ENCODE results near the gene KRCC1. TPM values are rescaled to one million over a fixed set of nuclear protein-coding genes. Genes with fewer than 3 reads are reported as not detected.

KRCC1 gene
- total and polyA plus RNA-seq, 9 of the 15 experiments (the other 6 are each of a cell fraction or from before 2014, with no cell fraction given), result 1.9 to 6.0 (median 2.2) TPM

DNA sequence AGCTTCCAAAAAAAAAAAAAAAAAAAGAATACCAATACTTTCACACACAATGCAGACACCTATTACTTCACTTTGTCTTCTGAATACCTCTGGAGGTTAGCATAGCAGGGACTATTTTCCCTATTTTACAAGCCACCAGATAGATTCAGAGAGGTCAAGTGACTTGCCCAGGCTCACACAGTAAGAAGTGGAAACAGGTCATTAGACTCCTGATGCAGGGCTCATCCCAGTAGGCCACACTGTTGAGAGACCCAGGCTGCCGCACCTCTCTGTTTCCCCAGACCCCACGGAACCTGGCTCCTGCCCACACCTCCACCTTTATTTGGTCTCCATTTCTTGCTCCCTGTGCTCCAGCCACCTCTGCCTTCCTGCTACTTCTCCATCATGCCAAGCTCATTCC, 31.5 kb upstream of the KRCC1 start:
- TF ChIP-seq ZFP36 (IDR thresholded peaks at IDR 0.05; ENCODE audit: low read depth, low read length, partially characterized antibody) (peak; percentile 51), RBM25 (IDR thresholded peaks at IDR 0.05; ENCODE audit: low read depth, low read length, severe bottlenecking) (peak; percentile 76), FUS (optimal IDR thresholded peaks at IDR 0.05; ENCODE audit: low read depth, low read length) (no peak), RFX1 (IDR thresholded peaks at IDR 0.05) (no peak)
- WGBS (ENCODE audit: insufficient coverage, low coverage, missing lambda C conversion rate), result 32% methylated on average over 2 of the region's 2 CpGs
- Histone ChIP-seq H3K27ac (ENCODE audit: extremely low read depth, low read depth, low read length) (no peak overlapping the region), H3K27me3 (ENCODE audit: control insufficient read depth in 2 of 2, insufficient read depth in 2 of 2, low read length in 2 of 2) (peaks cover 10 to 27% of the 10 kb centered on the region in 2 experiments; a peak in 4 of 5 replicates), H2AFZ (ENCODE audit: low read depth, low read length) (no peak overlapping the region), H3K9ac (ENCODE audit: insufficient read depth in 1 of 2, low read depth in 2 of 2, low read length in 2 of 2) (no peak overlapping the region), H3K4me2 (ENCODE audit: insufficient read depth, low read length) (no peak overlapping the region), H3K4me1 (replicated peaks in 1 of 2; ENCODE audit: control insufficient read depth in 2 of 2, insufficient read depth in 2 of 2, low read length in 2 of 2) (peaks cover 3 to 9% of the 10 kb centered on the region in 2 experiments; a peak in 2 of 5 replicates), H3K36me3 (ENCODE audit: control insufficient read depth, insufficient read depth, low read length) (no peaks in the 10 kb centered on the region), H3K4me3 (no peak overlapping the region), H3K9me3 (replicated peaks; ENCODE audit: control insufficient read depth, insufficient read depth, low read depth, low read length) (no peaks in the 10 kb centered on the region), H3K79me2 (ENCODE audit: control insufficient read depth, insufficient read depth, low read length) (no peaks in the 10 kb centered on the region), H4K20me1 (replicated peaks; ENCODE audit: control insufficient read depth, insufficient read depth, low read length) (no peaks in the 10 kb centered on the region), H3K9me1 (ENCODE audit: control insufficient read depth, insufficient read depth, low read length) (no peaks in the 10 kb centered on the region)
- intact Hi-C loops (cut with micrococcal nuclease), result no loop called here
- in situ Hi-C loops (cut with MboI), result no loop called here
- FAIRE-seq, result no peak
- no TSS peak for BruUV-seq (replicated peaks)
- DNase-seq (ENCODE audit: extremely low read depth in 1 of 4, low spot score in 3 of 4), result no peak
- ChIA-PET CTCF (ENCODE audit: low intra/inter-chr PET ratio) (no interaction called here), POLR2A (interaction anchor here (0.9 kb wide), 1 partner anchor 9 kb away, joined by 3 read pairs; no protein-coding TSS in a partner anchor)
- ATAC-seq, result no peak

DNA sequence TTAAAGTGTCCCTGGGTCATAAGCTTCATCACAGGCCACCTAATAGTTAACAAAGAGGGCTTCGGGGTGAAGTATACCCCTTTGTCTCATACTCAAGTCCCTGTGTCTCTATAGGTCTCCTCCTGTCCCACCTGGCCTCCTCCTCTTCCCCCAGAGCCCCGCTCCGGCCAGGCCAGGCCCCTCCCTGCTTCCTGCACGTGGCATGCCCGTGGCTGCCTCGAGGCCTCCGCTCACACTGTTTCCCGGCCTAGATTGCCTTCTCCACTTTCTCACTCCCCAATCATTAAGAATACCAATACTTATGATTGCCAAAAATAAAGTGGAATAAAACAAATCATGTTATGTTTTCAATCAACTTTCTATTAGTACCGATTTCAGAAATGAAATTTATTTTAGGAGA, 30.8 kb upstream of the KRCC1 start:
- peaks cover 3 to 8% of the 10 kb centered on the region in 2 experiments; a peak in 2 of 5 replicates for H3K4me1 ChIP-seq (replicated peaks in 1 of 2; ENCODE audit: control insufficient read depth in 2 of 2, insufficient read depth in 2 of 2, low read length in 2 of 2)
- WGBS (ENCODE audit: insufficient coverage, low coverage, missing lambda C conversion rate), result 14% methylated on average over 9 of the region's 9 CpGs
- no TSS peak for BruUV-seq (replicated peaks)

More for the DNA sequence above, 30.8 kb upstream of the KRCC1 start:
- TF ChIP-seq ADNP (tag; IDR thresholded peaks at IDR 0.05) (no peak), L3MBTL2 (IDR thresholded peaks at IDR 0.05) (peak; percentile 60)
- no peak for DNase-seq (ENCODE audit: extremely low read depth in 1 of 4, low spot score in 3 of 4)
- intact Hi-C loops (cut with micrococcal nuclease), result no loop called here
- Histone ChIP-seq H3K9ac (ENCODE audit: insufficient read depth in 1 of 2, low read depth in 2 of 2, low read length in 2 of 2) (no peak overlapping the region), H3K4me3 (no peak overlapping the region), H3K27ac (ENCODE audit: extremely low read depth, low read depth, low read length) (no peak overlapping the region), H2AFZ (ENCODE audit: low read depth, low read length) (no peak overlapping the region), H3K9me3 (replicated peaks; ENCODE audit: control insufficient read depth, insufficient read depth, low read depth, low read length) (no peaks in the 10 kb centered on the region), H3K79me2 (ENCODE audit: control insufficient read depth, insufficient read depth, low read length) (no peaks in the 10 kb centered on the region), H3K27me3 (ENCODE audit: control insufficient read depth in 2 of 2, insufficient read depth in 2 of 2, low read length in 2 of 2) (peaks cover 10 to 28% of the 10 kb centered on the region in 2 experiments; a peak in 4 of 5 replicates), H4K20me1 (replicated peaks; ENCODE audit: control insufficient read depth, insufficient read depth, low read length) (no peaks in the 10 kb centered on the region), H3K36me3 (ENCODE audit: control insufficient read depth, insufficient read depth, low read length) (no peaks in the 10 kb centered on the region), H3K4me2 (ENCODE audit: insufficient read depth, low read length) (no peak overlapping the region), H3K9me1 (ENCODE audit: control insufficient read depth, insufficient read depth, low read length) (no peaks in the 10 kb centered on the region)
- ATAC-seq, result no peak
- in situ Hi-C loops (cut with MboI), result no loop called here
- FAIRE-seq, result no peak
- POLR2A ChIA-PET, result interaction anchor here (0.9 kb wide), 1 partner anchor 10 kb away, joined by 3 read pairs; no protein-coding TSS in a partner anchor
- CTCF ChIA-PET (ENCODE audit: low intra/inter-chr PET ratio), result no interaction called here
